HG02588 (cell line): Measurements from ENCODE around the gene OR2H2.

Experiments used
- ATAC-seq: cut with Tn5 transposase; IDR thresholded peaks from one replicate; pipeline ENCODE4 v1.9.1; 2021; ENCODE audit warnings: mild to moderate bottlenecking, moderate library complexity; ENCODE audit not compliant: unreplicated experiment

Gene OR2H2

DNA sequence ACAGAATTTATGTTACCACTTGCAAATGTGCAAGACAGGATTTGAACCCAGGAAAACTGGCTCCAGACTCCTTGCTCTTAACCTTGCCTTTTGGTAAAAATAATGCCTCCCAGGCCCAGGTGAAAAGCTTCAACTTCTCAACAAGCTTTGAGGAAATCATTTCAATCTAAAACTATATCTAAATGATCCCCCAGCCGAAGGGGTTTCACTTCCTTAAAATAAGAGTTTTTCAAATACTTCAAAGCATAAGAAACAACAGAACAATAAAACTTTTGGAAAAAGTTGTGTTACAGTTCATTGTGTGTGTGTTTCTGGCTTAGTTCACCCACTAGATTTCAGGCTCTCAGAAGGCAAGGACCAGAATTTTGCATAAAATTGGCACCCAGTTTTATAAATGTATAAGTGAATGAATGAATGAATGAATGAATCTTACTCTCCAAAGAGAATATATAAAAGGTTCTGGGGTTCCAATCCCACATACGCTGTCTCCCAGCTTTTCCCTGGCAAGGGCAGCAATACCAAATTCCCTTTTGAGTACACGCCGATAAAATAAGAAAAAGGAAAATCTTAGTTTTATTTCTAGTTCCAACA, 5.4 kb downstream of the OR2H2 start:
- no peak for ATAC-seq

DNA sequence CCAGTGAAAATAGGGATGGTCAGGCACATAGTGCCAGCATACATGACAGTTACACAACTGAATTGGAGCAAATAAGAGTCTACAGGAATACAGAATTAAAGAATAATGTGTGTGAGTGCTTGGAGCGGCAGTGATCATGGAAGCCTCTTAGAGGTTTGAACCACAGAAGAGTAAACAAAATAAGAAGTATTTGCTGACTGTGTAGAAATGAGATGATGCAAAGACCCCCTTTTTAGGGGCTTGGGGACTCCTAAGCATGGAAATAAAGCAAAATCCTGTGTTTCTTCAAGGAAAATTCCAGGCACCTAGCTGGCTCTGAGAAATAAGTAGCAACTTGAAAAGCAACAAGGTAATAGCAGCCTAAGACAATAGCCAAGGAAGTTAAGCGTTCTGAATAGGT, 6.8 kb downstream of the OR2H2 start:
- ATAC-seq: no peak

- ATAC-seq: no peak
Measured at GRCh38 chr6:29593199-29593855, 8.4 kb downstream of the OR2H2 start.

DNA sequence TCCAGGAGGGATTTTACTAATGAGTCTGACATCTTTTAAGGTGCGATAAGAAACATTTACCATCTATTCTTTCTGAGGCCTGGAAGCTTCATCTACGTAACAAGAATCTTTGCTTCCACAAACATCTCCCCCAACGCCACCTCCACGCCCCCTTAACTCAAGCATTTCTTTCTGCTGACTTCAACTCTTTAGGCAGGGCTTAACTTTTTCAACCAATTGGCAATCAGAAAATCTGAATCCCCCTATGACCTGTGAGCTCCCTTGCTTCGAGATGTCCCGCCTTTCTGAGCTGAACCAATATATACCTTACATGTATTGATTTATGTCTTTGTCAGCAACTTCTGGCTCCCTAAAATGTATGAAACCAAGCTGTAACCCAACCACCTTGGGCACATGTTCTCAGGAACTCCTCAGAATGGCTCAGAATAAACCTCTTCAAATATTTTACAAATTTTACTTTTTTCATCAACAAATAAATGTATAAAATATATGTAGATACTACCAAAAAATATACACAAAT, 11.5 kb downstream of the OR2H2 start:
- no peak for ATAC-seq

GRCh38 chr6:29597184-29597583, 12.3 kb downstream of the OR2H2 start:
- ATAC-seq: no peak

- no peak for ATAC-seq
Measured at GRCh38 chr6:29598172-29598747, 13.3 kb downstream of the OR2H2 start.

GRCh38 chr6:29602564-29603361, 17.8 kb downstream of the OR2H2 start:
- no peak for ATAC-seq

DNA sequence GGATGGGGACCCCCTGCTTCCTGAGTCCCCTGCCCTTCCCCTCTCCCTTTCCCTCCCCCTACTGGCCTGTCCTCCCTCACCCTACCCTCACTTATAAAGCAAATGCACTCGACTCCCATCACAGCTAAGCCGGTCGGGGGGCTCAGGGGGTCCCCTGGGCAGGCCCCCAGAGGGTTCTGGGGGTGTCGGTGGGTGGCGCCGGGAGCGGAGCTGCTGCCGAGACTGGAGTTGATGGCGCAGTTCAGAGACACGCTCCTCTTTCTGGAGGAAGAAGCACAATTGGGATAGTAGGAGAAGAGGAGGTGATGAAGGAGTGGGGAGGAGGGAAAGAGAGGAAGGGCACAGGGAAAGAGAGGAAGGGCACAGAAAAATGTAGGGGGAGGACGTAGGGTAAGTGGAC, 18.5 kb downstream of the OR2H2 start:
- no peak for ATAC-seq

DNA sequence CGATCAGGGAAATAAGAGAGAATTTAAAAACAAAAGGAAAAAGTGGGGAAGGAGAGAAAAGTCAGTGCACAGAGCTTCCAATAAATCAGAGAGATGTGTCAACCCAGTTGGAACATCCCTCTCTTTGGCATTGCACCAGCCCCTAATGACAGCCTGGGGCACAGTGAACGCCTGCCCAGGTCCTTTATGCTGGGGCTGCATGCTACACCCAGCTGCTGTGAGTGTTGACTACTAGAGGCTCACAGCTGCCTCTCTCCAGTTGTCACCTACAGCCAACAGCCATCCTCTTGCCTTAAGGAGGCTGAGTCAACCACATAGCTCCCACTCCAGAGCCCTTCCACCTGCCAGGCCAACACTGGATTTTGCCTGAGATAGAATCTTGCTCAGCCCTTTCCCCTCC, 19.0 kb downstream of the OR2H2 start:
- ATAC-seq: no peak

- ATAC-seq: no peak
Measured at GRCh38 chr6:29608131-29608530, 23.2 kb downstream of the OR2H2 start.

DNA sequence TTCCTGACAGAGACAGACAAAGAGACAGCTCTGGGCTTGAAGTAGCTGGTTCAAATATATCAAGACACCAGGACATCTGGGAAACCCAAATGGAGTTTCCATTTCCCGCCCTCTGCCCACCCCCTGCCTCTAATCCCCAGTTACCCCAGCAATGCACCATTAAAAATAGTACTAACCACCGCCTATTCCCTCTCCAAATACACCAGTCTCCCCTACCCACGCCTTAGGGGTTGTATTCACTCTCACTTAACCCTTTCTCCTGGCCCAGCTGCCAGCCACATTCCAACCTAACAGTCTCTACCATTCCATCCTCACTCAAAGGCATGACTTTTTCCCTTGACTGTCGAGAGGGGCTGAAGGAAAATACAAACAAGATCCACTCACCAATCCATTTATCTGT, 25.6 kb downstream of the OR2H2 start:
- ATAC-seq: no peak

- ATAC-seq: no peak
Measured at GRCh38 chr6:29611426-29611825, 26.5 kb downstream of the OR2H2 start.

GRCh38 chr6:29617782-29618554, 33.0 kb downstream of the OR2H2 start:
- no peak for ATAC-seq

- ATAC-seq: no peak
Measured at GRCh38 chr6:29619578-29620160, 34.7 kb downstream of the OR2H2 start.

DNA sequence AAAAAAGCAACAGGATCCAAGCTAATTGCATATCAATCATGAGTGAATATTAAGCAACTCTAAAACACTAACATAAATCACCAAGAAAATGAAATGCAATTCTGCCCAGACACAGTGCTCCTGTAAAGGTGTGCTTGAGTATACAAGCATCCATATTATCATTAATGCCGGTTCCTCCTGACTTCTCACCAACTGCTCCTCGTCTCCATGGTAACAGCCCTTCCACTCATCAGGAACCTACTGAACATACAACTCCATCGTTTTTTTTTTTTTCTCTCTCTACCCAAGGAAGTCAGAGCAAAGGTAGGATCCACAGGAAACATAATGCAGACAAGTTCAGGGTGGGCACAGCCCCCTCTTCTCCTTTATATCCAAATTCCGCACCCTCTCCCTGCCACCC, 35.7 kb downstream of the OR2H2 start:
- ATAC-seq: no peak

GRCh38 chr6:29624520-29624961, 39.6 kb downstream of the OR2H2 start:
- ATAC-seq: no peak

GRCh38 chr6:29625337-29625930, 40.5 kb downstream of the OR2H2 start:
- ATAC-seq: no peak

DNA sequence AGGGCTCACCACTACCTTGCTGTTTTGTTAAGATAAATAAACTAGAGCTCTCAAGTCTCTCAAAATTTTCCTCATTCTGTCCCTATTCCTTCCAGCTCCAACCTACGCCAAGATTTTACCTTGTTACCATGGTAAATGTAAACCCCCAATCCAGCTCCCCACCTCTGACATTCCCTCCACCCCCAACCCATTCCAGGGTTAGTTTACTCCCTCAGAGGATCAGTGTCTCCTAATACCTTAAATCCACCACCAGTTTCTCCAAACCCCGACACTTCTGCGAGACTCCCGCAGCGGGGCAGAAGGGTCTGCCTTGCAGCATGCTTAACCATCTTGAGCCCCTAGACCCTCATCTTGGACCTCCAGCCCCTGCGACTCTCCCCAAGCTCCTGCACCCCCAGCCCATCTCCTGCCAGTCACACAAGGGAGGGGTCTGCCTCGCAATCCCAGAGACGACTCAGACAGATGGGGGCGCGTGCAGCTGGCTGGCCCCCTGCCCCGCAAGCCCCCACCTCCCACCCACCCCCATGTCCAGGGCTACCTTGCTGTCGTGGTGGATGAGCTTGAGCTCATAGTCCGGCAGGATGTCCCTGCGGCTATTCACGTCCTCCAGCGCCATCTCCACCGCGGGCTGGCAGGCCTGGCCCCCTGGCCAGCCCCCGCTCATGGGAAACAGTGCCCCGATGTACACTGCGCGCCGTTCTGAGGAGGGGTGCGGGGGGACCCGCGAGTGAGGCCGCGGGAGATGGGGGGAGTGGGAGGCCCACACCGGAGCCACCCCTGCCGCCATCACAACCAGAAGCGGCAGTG, 42.2 kb downstream of the OR2H2 start:
- ATAC-seq: no peak

GRCh38 chr6:29627755-29628418, 43.0 kb downstream of the OR2H2 start:
- no peak for ATAC-seq
